H1 (cell line): ENCODE measurements around the gene TEKT1. TPM values are rescaled to one million over a fixed set of nuclear protein-coding genes. Genes with fewer than 3 reads are reported as not detected.

ENCODE experiments used
- CTCF ChIA-PET: fragments of 300-600 bp; sonication (Branson Sonifier 250); formaldehyde crosslinking; loops from one replicate; lab custom pipeline; 2021; ENCODE audit not compliant: partially characterized antibody; lab: Charles Lee
- POLR2A ChIA-PET: fragments of 300-600 bp; sonication (Branson Sonifier 250); formaldehyde crosslinking; loops from one replicate; lab custom pipeline; 2021; ENCODE audit warnings: inconsistent platforms; ENCODE audit not compliant: partially characterized antibody; lab: Charles Lee
- DNase-seq, 2 experiments: peaks; one replicate each; pipeline versions ENCODE4 v3.0.0 to v3.0.0-alpha.2; 2010 to 2022; ENCODE audit warnings: low spot score in 2 of 2, low read depth in 1 of 2, mixed read lengths in 1 of 2
- FAIRE-seq: peaks from 2 replicates; lab custom pipeline; 2011; peaks lifted over from hg19 to GRCh38; lab: Jason Lieb, UNC
- H2AFZ ChIP-seq: 2 replicates; pipeline ENCODE4 v1.8.1; 2012; ENCODE audit warnings: low read length, inconsistent platforms
- H2AK5ac ChIP-seq: 2 replicates; pipeline ENCODE4 v1.6.1; 2013; ENCODE audit warnings: low read depth, low read length
- H2BK120ac ChIP-seq: replicated peaks from 2 replicates; pipeline ENCODE3; 2013; ENCODE audit warnings: low read depth, low read length, inconsistent platforms
- H2BK12ac ChIP-seq: 2 replicates; pipeline ENCODE4 v1.6.1; 2013; ENCODE audit warnings: low read depth, low read length
- H2BK15ac ChIP-seq: 2 replicates; pipeline ENCODE4 v1.6.1; 2013; ENCODE audit warnings: low read length
- H2BK20ac ChIP-seq: 2 replicates; pipeline ENCODE4 v1.6.1; 2013; ENCODE audit warnings: low read length
- H2BK5ac ChIP-seq: 2 replicates; pipeline ENCODE4 v1.6.1; 2013; ENCODE audit warnings: low read depth, low read length
- H3K14ac ChIP-seq: 2 replicates; pipeline ENCODE4 v1.6.1; 2013; ENCODE audit warnings: inconsistent platforms; ENCODE audit not compliant: insufficient read length
- H3K18ac ChIP-seq: 2 replicates; pipeline ENCODE4 v1.6.1; 2013; ENCODE audit warnings: low read length; ENCODE audit errors: extremely low read depth
- H3K23ac ChIP-seq: 2 replicates; pipeline ENCODE4 v1.6.1; 2013; ENCODE audit warnings: inconsistent platforms; ENCODE audit not compliant: insufficient read length
- H3K23me2 ChIP-seq: 2 replicates; pipeline ENCODE4 v1.6.1; 2013; ENCODE audit warnings: low read depth, low read length
- H3K27ac ChIP-seq: 2 replicates; pipeline ENCODE4 v1.6.1; 2011; ENCODE audit warnings: low read depth, low read length, inconsistent platforms
- H3K27me3 ChIP-seq, 4 experiments: replicated peaks in 1 of 4; 1 replicate in 1 of 4; 2 replicates in 3 of 4; pipeline versions ENCODE4 v1.6.1 to v1.8.1; 2011 to 2013; ENCODE audit warnings: low read length in 3 of 4, mild to moderate bottlenecking in 3 of 4, inconsistent platforms in 2 of 4, mixed read lengths in 2 of 4, moderate library complexity in 1 of 4; ENCODE audit not compliant: control insufficient read depth in 3 of 4, insufficient read depth in 3 of 4; ENCODE audit errors: extremely low read depth in 1 of 4
- H3K36me3 ChIP-seq, 4 experiments: 2 replicates each; pipeline versions ENCODE4 v1.6.1 to v1.8.1; 2011 to 2013; ENCODE audit warnings: mild to moderate bottlenecking in 4 of 4, low read length in 3 of 4, moderate library complexity in 2 of 4, control low read depth in 1 of 4, inconsistent platforms in 1 of 4; ENCODE audit not compliant: insufficient read depth in 4 of 4, control insufficient read depth in 2 of 4
- H3K4ac ChIP-seq: replicated peaks from 2 replicates; pipeline ENCODE3; 2013; ENCODE audit warnings: low read length, low read depth, mixed read lengths, inconsistent platforms; ENCODE audit not compliant: insufficient read length
- H3K4me1 ChIP-seq, 4 experiments: replicated peaks in 1 of 4; 1 replicate in 1 of 4; 2 replicates in 3 of 4; pipeline versions ENCODE4 v1.6.1 to v1.8.1; 2011 to 2013; ENCODE audit warnings: low read length in 3 of 4, inconsistent platforms in 2 of 4, mixed read lengths in 1 of 4; ENCODE audit not compliant: insufficient read depth in 4 of 4, control insufficient read depth in 3 of 4
- H3K4me2 ChIP-seq, 2 experiments: 2 replicates each; pipeline versions ENCODE4 v1.6.1 to v1.8.1; 2011 to 2013; ENCODE audit warnings: low read depth in 2 of 2, low read length in 2 of 2, control low read depth in 1 of 2, inconsistent platforms in 1 of 2, mild to moderate bottlenecking in 1 of 2; ENCODE audit not compliant: insufficient read depth in 1 of 2
- H3K4me3 ChIP-seq, 4 experiments: fragments of 200-600, 300-600 bp in 1 of 4; sonication (generic), shearing (Covaris generic), sonication (Bioruptor Twin) in 1 of 4; 2 replicates each; pipeline versions ENCODE4 v1.5.1 to v1.8.1; 2011 to 2016; ENCODE audit warnings: low read length in 4 of 4, low read depth in 3 of 4, control low read depth in 2 of 4, inconsistent platforms in 2 of 4, mild to moderate bottlenecking in 2 of 4, mixed read lengths in 1 of 4, moderate library complexity in 1 of 4; ENCODE audit not compliant: insufficient read depth in 2 of 4; ENCODE audit errors: extremely low read depth in 1 of 4
- H3K56ac ChIP-seq: replicated peaks from 2 replicates; pipeline ENCODE3; 2013; ENCODE audit warnings: low read depth, mild to moderate bottlenecking, mixed read lengths, low read length, inconsistent platforms; ENCODE audit not compliant: insufficient read length
- H3K79me1 ChIP-seq: 2 replicates; pipeline ENCODE4 v1.6.1; 2013; ENCODE audit warnings: low read depth, low read length, control low read depth
- H3K79me2 ChIP-seq, 2 experiments: 2 replicates each; pipeline versions ENCODE4 v1.6.1 to v1.8.1; 2012 to 2013; ENCODE audit warnings: low read length in 2 of 2, mild to moderate bottlenecking in 2 of 2, inconsistent platforms in 1 of 2; ENCODE audit not compliant: insufficient read depth in 2 of 2, control insufficient read depth in 1 of 2
- H3K9ac ChIP-seq, 4 experiments: replicated peaks in 1 of 4; 1 replicate in 1 of 4; 2 replicates in 3 of 4; pipeline versions ENCODE4 v1.6.1 to v1.8.1; 2011 to 2013; ENCODE audit warnings: low read depth in 3 of 4, low read length in 3 of 4, control low read depth in 2 of 4, mild to moderate bottlenecking in 2 of 4, moderate library complexity in 2 of 4, inconsistent platforms in 1 of 4; ENCODE audit errors: extremely low read depth in 1 of 4
- H3K9me3 ChIP-seq, 2 experiments: 2 replicates each; pipeline versions ENCODE4 v1.6.1 to v1.8.1; 2012 to 2013; ENCODE audit warnings: mild to moderate bottlenecking in 2 of 2, moderate library complexity in 2 of 2, control low read depth in 1 of 2, inconsistent platforms in 1 of 2, low read depth in 1 of 2, low read length in 1 of 2, mixed read lengths in 1 of 2; ENCODE audit not compliant: insufficient read depth in 2 of 2
- H4K20me1 ChIP-seq, 2 experiments: replicated peaks in 1 of 2; 2 replicates each; pipeline versions ENCODE3 to v1.8.1; 2011 to 2013; ENCODE audit warnings: inconsistent platforms in 2 of 2, low read length in 2 of 2, mild to moderate bottlenecking in 1 of 2; ENCODE audit not compliant: insufficient read depth in 2 of 2, control insufficient read depth in 1 of 2
- H4K5ac ChIP-seq: 2 replicates; pipeline ENCODE4 v1.6.1; 2013; ENCODE audit warnings: low read length, low read depth, mixed read lengths, inconsistent platforms; ENCODE audit not compliant: insufficient read length
- H4K8ac ChIP-seq: 2 replicates; pipeline ENCODE4 v1.8.0; 2013; ENCODE audit warnings: mild to moderate bottlenecking, moderate library complexity, low read length, inconsistent platforms; ENCODE audit not compliant: insufficient read depth; ENCODE audit errors: extremely low read depth
- H4K91ac ChIP-seq: replicated peaks from 2 replicates; pipeline ENCODE3; 2013; ENCODE audit warnings: low read length, mixed read lengths, inconsistent platforms; ENCODE audit not compliant: insufficient read length
- ASH2L ChIP-seq: fragments of 200-600, 300-600 bp; sonication (generic); IDR thresholded peaks from one replicate; pipeline ENCODE4 v1.7.1; 2017; ENCODE audit warnings: low read length
- CBX5 ChIP-seq: fragments of 300-800, 300-1000 bp; sonication (generic); IDR thresholded peaks from 2 replicates; pipeline ENCODE4 v1.7.1; 2016; ENCODE audit warnings: antibody characterized with exemption, low read length, low read depth
- CHD1 ChIP-seq: IDR thresholded peaks from 2 replicates; pipeline ENCODE4 v1.6.1; 2012; ENCODE audit warnings: low read depth, low read length, improper control_type of control experiment
- CHD2 ChIP-seq: IDR thresholded peaks from 2 replicates; pipeline ENCODE4 v1.6.1; 2012; ENCODE audit warnings: low read length, improper control_type of control experiment
- EZH2 ChIP-seq: fragments of 200-600 bp; sonication (generic); IDR thresholded peaks from 2 replicates; pipeline ENCODE4 v1.7.1; 2012; ENCODE audit warnings: low read depth, mild to moderate bottlenecking, moderate library complexity, low read length, inconsistent platforms; ENCODE audit not compliant: severe bottlenecking
- GABPA ChIP-seq: IDR thresholded peaks from 2 replicates; pipeline ENCODE4 v1.6.1; 2011; ENCODE audit warnings: mild to moderate bottlenecking, low read length, moderate library complexity, borderline replicate concordance; ENCODE audit not compliant: insufficient read depth
- HDAC6 ChIP-seq: IDR thresholded peaks from one replicate; pipeline ENCODE4 v1.7.1; 2012; ENCODE audit warnings: low read depth, mild to moderate bottlenecking, inconsistent platforms, low read length, moderate library complexity
- NANOG ChIP-seq: IDR thresholded peaks from 2 replicates; pipeline ENCODE4 v1.6.1; 2011; ENCODE audit warnings: low read length, low read depth, mild to moderate bottlenecking, inconsistent platforms; ENCODE audit not compliant: insufficient read depth, poor library complexity, severe bottlenecking
- TCF12 ChIP-seq: IDR thresholded peaks from 2 replicates; pipeline ENCODE4 v1.6.1; 2011; ENCODE audit warnings: low read depth, mild to moderate bottlenecking, low read length
- TEAD4 ChIP-seq: IDR thresholded peaks from 2 replicates; pipeline ENCODE4 v1.6.1; 2012; ENCODE audit warnings: low read depth, low read length, inconsistent platforms, mixed read lengths
- WGBS, 2 experiments: shearing (Covaris generic) in 1 of 2; methylation state at CpG; one replicate each; pipeline versions ENCODE4 v1.1.6 to v1.1.7; 2013 to 2015; ENCODE audit warnings: low lambda C conversion rate in 2 of 2, mixed read lengths in 2 of 2, inconsistent platforms in 1 of 2, low coverage in 1 of 2, missing lambda C conversion rate in 1 of 2; ENCODE audit not compliant: insufficient replicate concordance in 2 of 2, insufficient coverage in 1 of 2, insufficient read length in 1 of 2; ENCODE audit errors: extremely low coverage in 1 of 2, missing lambda C conversion rate in 1 of 2; 5-methylcytosine and 5-hydroxymethylcytosine counted together
- polyA plus RNA-seq, 7 experiments: library from polyadenylated mRNA; depleted of rRNA in 3 of 7; stranded (reverse) in 5 of 7; unstranded in 2 of 7; fragments of >200 nt in 5 of 7; fragments of 200-250 nt in 2 of 7; gene quantifications; 1 replicate in 5 of 7; 2 replicates in 1 of 7; 4 replicates in 1 of 7; pipeline versions ENCODE4 v1.2.1 to v1.2.3, GENCODE V29; 2011 to 2013; ENCODE audit warnings: missing spikeins in 2 of 7, mixed read lengths in 2 of 7
- total RNA-seq: library from RNA; stranded (reverse); fragmentation: NEBNext Ultra II Directional; extraction: Animal tissue kit (Norgen Biotek cat#: 25700); gene quantifications from 2 replicates; pipeline ENCODE4 v1.2.1, GENCODE V29; 2021
- TF ChIP-seq, protein P1 (sequence below): IDR thresholded peaks from 2 replicates; pipeline ENCODE4 v1.6.1; 2012; ENCODE audit warnings: low read length, inconsistent platforms

Gene TEKT1
- total and polyA plus RNA-seq, 2 of the 8 experiments (the other 6 are each of a cell fraction or from before 2014, with no cell fraction given), result not detected

DNA sequence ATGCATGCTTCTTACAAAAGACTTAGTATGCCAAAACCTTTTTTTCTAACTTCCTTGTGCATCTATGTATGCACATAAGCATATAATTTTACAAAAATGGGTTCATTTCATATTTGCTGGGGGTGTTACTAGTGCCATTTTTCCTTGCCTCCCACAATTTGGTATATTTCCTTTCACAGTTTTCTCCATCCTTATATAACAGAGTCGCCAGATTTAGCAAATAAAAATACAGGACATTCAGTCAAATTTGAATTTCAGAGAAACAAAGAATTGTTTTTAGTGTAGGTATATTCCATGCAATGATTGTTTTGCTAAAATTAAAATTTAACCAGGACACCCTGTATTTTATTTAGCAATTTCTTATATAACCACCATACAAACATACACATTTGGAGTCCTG lies 59.5 kb downstream of the TEKT1 start:
- Histone ChIP-seq H3K4me1 (peaks cover 0 to 5% (median 0%) of the 10 kb centered on the region in 4 experiments; a peak in 2 of 7 replicates), H3K9me3 (peaks cover 0 to 6% of the 10 kb centered on the region in 2 experiments; a peak in 3 of 4 replicates), H4K20me1 (no peaks in the 10 kb centered on the region), H4K8ac (no peak overlapping the region), H3K79me1 (no peaks in the 10 kb centered on the region), H2BK5ac (no peak overlapping the region), H3K14ac (no peak overlapping the region), H2BK120ac (no peak overlapping the region), H2BK12ac (no peak overlapping the region), H3K4me2 (no peak overlapping the region), H2AFZ (no peak overlapping the region), H2BK15ac (no peak overlapping the region)
- DNase-seq, result no peak
- TF ChIP-seq GABPA, result no peak
- TF ChIP-seq CHD1, result no peak
- TF ChIP-seq ASH2L, result no peak
- no peak for TF ChIP-seq CHD2
- no peak for TF ChIP-seq EZH2
- no peak for TF ChIP-seq HDAC6
- TF ChIP-seq, protein P1, sequence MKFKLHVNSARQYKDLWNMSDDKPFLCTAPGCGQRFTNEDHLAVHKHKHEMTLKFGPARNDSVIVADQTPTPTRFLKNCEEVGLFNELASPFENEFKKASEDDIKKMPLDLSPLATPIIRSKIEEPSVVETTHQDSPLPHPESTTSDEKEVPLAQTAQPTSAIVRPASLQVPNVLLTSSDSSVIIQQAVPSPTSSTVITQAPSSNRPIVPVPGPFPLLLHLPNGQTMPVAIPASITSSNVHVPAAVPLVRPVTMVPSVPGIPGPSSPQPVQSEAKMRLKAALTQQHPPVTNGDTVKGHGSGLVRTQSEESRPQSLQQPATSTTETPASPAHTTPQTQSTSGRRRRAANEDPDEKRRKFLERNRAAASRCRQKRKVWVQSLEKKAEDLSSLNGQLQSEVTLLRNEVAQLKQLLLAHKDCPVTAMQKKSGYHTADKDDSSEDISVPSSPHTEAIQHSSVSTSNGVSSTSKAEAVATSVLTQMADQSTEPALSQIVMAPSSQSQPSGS, result no peak
- TF ChIP-seq NANOG, result no peak
- no peak for TF ChIP-seq TCF12
- no peak for TF ChIP-seq TEAD4
- TF ChIP-seq CBX5, result no peak
- TF ChIP-seq, all 59 proteins: peak for 0
- Histone ChIP-seq H3K27me3 (peaks cover 2 to 14% (median 12%) of the 10 kb centered on the region in 4 experiments), H3K79me2 (no peaks in the 10 kb centered on the region), H4K5ac (no peak overlapping the region), H3K4me3 (no peak overlapping the region), H3K23me2 (peaks cover 7% of the 10 kb centered on the region; the same call in 1 of the 2 replicates), H3K9ac (no peak overlapping the region), H3K23ac (no peak overlapping the region), H3K56ac (no peak overlapping the region), H3K36me3 (no peaks in the 10 kb centered on the region), H4K91ac (no peak overlapping the region), H3K4ac (no peak overlapping the region), H3K18ac (no peak overlapping the region), H3K27ac (no peak overlapping the region), H2AK5ac (no peak overlapping the region), H2BK20ac (no peak overlapping the region)
- 88% methylated on average over 1 of the region's 1 CpG; no CpG with 5 or more reads in 1 of the 2 experiments for WGBS, 2 experiments
- no peak for FAIRE-seq
- ChIA-PET POLR2A (no interaction called here), CTCF (interaction anchor here (1.0 to 1.3 kb wide), 5 partner anchors 12 to 224 kb away, joined by 3 to 4 read pairs (median 3); partner anchors contain the start of gene ALOX12)
